ENCODE data around the gene TRIM14. TPM values are rescaled to one million over a fixed set of nuclear protein-coding genes. Genes with fewer than 3 reads are reported as not detected.

Gene TRIM14
- total RNA-seq, 4 donors from 2014 or later, result 7.5 to 12.5 (median 10.5) TPM

DNA sequence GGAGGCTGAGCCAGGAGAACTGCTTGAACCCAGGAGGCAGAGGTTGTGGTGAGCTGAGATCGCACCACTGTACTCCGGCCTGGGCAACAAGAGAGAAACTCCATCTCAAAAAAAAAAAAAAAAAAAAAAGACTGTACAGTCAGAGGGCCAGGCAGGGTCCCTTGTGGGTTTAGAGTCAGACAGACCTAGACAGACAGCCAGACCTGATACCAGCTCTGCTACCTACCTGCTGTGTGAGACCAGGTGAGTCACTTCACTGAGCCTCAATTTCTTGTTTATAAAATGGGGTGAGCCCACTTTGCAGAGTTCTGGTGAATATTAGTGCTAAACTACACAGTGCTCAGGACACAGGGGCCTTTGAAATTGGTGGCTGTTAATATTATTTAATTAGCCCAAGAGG, 19.7 kb downstream of the TRIM14 start:
- Histone ChIP-seq H3K27ac (no peak overlapping the region), H3K4me1 (no peaks in the 10 kb centered on the region), H3K27me3 (peaks cover 5% of the 10 kb centered on the region), H3K36me3 (peaks cover 0 to 47% of the 10 kb centered on the region in 2 donors), H3K4me3 (no peak overlapping the region), H3K9me3 (no peaks in the 10 kb centered on the region)
- no peak for TF ChIP-seq POLR2AphosphoS5 (IDR thresholded peaks at IDR 0.05)
- TF ChIP-seq, protein P1, sequence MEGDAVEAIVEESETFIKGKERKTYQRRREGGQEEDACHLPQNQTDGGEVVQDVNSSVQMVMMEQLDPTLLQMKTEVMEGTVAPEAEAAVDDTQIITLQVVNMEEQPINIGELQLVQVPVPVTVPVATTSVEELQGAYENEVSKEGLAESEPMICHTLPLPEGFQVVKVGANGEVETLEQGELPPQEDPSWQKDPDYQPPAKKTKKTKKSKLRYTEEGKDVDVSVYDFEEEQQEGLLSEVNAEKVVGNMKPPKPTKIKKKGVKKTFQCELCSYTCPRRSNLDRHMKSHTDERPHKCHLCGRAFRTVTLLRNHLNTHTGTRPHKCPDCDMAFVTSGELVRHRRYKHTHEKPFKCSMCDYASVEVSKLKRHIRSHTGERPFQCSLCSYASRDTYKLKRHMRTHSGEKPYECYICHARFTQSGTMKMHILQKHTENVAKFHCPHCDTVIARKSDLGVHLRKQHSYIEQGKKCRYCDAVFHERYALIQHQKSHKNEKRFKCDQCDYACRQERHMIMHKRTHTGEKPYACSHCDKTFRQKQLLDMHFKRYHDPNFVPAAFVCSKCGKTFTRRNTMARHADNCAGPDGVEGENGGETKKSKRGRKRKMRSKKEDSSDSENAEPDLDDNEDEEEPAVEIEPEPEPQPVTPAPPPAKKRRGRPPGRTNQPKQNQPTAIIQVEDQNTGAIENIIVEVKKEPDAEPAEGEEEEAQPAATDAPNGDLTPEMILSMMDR (IDR thresholded peaks at IDR 0.05), result no peak
- no peak for TF ChIP-seq EP300 (IDR thresholded peaks at IDR 0.05)
- no peak for TF ChIP-seq POLR2A (IDR thresholded peaks at IDR 0.05)
- WGBS, 2 donors (ENCODE audit: low coverage in 1 of 2), result 100% methylated on average over 1 of the region's 2 CpGs; no CpG with 5 or more reads in 1 of the 2 donors
- ATAC-seq, result no peak

DNA sequence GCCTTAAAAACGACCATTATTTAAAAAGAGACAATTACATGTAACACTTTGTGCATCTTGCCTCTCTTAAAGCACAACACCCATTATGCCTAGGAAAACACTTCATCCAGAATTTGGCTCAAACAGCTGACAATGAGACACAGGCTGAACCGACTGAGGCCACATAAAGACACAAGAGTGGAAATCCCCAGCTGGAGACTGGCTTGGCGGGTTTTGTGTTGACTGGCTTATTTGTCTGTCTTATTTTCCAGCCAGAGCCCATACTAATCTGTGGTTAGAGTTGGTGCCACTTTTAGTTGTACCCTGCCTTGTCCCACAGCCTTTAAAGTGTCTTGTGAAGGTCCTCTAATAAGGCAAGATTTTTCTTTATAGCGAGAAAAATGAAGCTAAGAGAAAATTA, 21.2 kb downstream of the TRIM14 start:
- Histone ChIP-seq H3K27ac (no peak overlapping the region), H3K4me1 (no peaks in the 10 kb centered on the region), H3K27me3 (peaks cover 10% of the 10 kb centered on the region), H3K4me3 (no peak overlapping the region), H3K9me3 (no peaks in the 10 kb centered on the region), H3K36me3 (peaks cover 0 to 54% of the 10 kb centered on the region in 2 donors)
- WGBS, 2 donors (ENCODE audit: low coverage in 1 of 2), result 60 to 70% methylated on average over 3 to 4 of the region's 4 CpGs
- TF ChIP-seq POLR2AphosphoS5 (IDR thresholded peaks at IDR 0.05) (no peak), EP300 (IDR thresholded peaks at IDR 0.05) (no peak), POLR2A (IDR thresholded peaks at IDR 0.05) (no peak)
- TF ChIP-seq, protein P1 (IDR thresholded peaks at IDR 0.05), result no peak
- ATAC-seq, result no peak

DNA sequence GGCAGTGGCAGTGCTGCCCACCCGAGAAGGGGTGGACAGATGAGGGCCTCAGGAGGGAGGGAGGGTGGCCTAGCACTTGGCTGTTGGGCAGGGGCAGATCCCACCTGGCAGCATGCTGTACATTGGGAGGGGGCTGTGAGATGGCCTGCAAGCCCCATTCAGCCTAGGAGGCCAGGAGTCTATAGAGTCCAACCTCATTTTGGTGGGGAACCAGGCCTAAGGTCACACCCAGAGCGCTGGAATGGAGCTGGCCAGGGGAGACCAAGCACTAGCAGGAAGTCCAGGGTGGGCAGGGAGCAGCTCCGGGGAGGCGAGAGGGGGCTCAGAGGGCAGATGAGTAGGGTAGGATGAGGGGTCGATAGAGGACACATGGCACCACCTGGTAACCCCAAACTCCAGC, 22.9 kb downstream of the TRIM14 start:
- no peak for ATAC-seq
- Histone ChIP-seq H3K27ac (no peak overlapping the region), H3K27me3 (peaks cover 16% of the 10 kb centered on the region), H3K4me1 (no peaks in the 10 kb centered on the region), H3K9me3 (no peaks in the 10 kb centered on the region), H3K36me3 (peaks cover 0 to 54% of the 10 kb centered on the region in 2 donors), H3K4me3 (no peak overlapping the region)
- TF ChIP-seq EP300 (IDR thresholded peaks at IDR 0.05) (no peak), POLR2AphosphoS5 (IDR thresholded peaks at IDR 0.05) (no peak), POLR2A (IDR thresholded peaks at IDR 0.05) (no peak)
- 80 to 100% methylated on average over 1 to 2 of the region's 5 CpGs for WGBS, 2 donors (ENCODE audit: low coverage in 1 of 2)

DNA sequence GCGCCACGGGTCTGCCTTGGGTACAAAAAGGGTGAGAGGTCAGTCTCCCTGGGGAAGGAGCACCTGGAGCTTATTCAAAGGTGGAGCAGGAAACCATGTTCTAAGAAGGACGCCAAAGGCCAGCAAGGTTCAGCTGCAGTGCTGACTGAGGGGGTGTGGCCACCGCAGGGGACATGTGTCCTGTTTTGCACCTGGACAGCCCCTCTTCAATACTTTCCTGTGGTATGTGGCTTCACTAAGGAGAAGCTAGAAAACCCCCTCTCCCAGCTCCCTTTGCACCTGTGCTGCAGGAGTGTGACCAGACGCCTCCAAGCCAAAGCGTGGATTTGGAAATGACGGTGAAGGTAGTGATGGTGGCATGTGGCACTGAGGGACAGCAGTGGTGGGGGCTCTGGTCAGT, 23.6 kb downstream of the TRIM14 start:
- WGBS, 2 donors (ENCODE audit: low coverage in 1 of 2), result 100% methylated on average over 3 of the region's 7 CpGs; no CpG with 5 or more reads in 1 of the 2 donors
- H3K4me1 ChIP-seq, result no peaks in the 10 kb centered on the region
- TF ChIP-seq POLR2AphosphoS5 (IDR thresholded peaks at IDR 0.05) (no peak), EP300 (IDR thresholded peaks at IDR 0.05) (no peak), POLR2A (IDR thresholded peaks at IDR 0.05) (no peak)
- TF ChIP-seq, protein P1 (IDR thresholded peaks at IDR 0.05), result no peak

DNA sequence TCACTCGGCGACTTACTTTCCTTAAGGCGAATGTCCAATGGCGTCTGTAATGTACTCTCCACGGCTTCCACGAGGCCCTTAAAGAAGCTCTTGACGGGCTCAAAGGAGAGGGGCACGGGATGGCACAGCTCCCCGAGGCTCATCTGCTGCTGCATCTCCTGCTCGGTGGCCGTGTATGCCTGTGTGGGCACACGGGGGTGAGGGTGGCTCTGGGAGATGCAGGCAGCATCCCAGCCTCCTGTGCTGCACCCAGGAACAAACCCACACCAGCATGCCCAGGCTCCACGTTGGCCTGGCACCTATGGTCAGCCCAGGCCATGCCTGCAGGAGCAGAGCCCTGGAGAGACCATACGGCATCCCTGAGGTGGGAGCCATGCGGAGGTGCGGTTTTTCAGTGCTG, 24.2 kb downstream of the TRIM14 start:
- Histone ChIP-seq H3K4me1 (no peaks in the 10 kb centered on the region), H3K27ac (no peak overlapping the region), H3K9me3 (no peaks in the 10 kb centered on the region), H3K4me3 (no peak overlapping the region), H3K36me3 (peaks cover 0 to 54% of the 10 kb centered on the region in 2 donors), H3K27me3 (peaks cover 16% of the 10 kb centered on the region)
- TF ChIP-seq POLR2AphosphoS5 (IDR thresholded peaks at IDR 0.05) (no peak), EP300 (IDR thresholded peaks at IDR 0.05) (no peak), POLR2A (IDR thresholded peaks at IDR 0.05) (no peak)
- TF ChIP-seq, protein P1 (IDR thresholded peaks at IDR 0.05), result no peak
- WGBS, 2 donors (ENCODE audit: low coverage in 1 of 2), result no CpG with 5 or more reads among the region's 16 CpGs
- ATAC-seq, result no peak

More for the DNA sequence above, 23.6 kb downstream of the TRIM14 start:
- Histone ChIP-seq H3K27me3 (peaks cover 16% of the 10 kb centered on the region), H3K4me3 (no peak overlapping the region), H3K36me3 (peaks cover 0 to 54% of the 10 kb centered on the region in 2 donors), H3K9me3 (no peaks in the 10 kb centered on the region), H3K27ac (no peak overlapping the region)
- ATAC-seq, result no peak

Measured in gastroesophageal sphincter (tissue), 4 donors.